Uterus (tissue), 2 donors: ENCODE data around the gene SEC23A.

Experiments used
- CTCF ChIP-seq, 4 experiments: fragments of 200-600 bp in 2 of 4; fragments of 450-650 bp in 2 of 4; sonication (generic) in 2 of 4; IDR thresholded peaks; one replicate each; pipeline ENCODE4 v1.5.1; 2016 to 2019; ENCODE audit warnings: antibody characterized with exemption in 4 of 4, mild to moderate bottlenecking in 2 of 4, moderate library complexity in 1 of 4
- POLR2A ChIP-seq, 2 donors: fragments of 450-650 bp; IDR thresholded peaks; one replicate each; pipeline ENCODE4 v1.6.1; 2016; ENCODE audit warnings: antibody characterized with exemption in 2 of 2, mild to moderate bottlenecking in 1 of 2, moderate library complexity in 1 of 2

- TF ChIP-seq CTCF (IDR thresholded peaks at IDR 0.05) (no peak), POLR2A (IDR thresholded peaks at IDR 0.05) (no peak)
Measured at GRCh38 chr14:39060818-39061437, 42.1 kb downstream of the SEC23A start.
